SKM-1 treated with dmso at 0.1 percent for 144 hours (cell line): ENCODE measurements around the gene NLRP6.

Experiments used
- DNase-seq: peaks from one replicate; lab custom pipeline; 2025; ENCODE audit not compliant: unreplicated experiment; lab: John Stamatoyannopoulos, UW

The NLRP6 gene

DNA sequence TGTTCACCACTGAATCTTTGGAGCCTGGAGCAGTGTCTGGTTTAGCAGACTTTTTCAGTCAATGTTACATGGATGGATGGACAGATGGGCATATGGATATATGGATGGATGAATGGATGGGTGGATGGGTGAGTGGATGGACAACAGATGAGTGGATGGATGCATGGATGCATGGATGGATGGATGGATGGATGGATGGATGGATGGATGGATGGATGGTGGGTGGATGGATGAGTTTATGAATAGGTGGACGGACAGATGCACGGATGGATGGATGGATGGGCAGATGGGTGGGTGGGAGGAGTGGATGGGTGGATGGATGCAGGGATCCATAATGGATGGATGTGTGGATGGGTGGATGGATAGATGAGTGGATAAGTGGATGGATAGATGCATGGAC lies 22.4 kb upstream of the NLRP6 start:
- DNase-seq, result no peak

DNA sequence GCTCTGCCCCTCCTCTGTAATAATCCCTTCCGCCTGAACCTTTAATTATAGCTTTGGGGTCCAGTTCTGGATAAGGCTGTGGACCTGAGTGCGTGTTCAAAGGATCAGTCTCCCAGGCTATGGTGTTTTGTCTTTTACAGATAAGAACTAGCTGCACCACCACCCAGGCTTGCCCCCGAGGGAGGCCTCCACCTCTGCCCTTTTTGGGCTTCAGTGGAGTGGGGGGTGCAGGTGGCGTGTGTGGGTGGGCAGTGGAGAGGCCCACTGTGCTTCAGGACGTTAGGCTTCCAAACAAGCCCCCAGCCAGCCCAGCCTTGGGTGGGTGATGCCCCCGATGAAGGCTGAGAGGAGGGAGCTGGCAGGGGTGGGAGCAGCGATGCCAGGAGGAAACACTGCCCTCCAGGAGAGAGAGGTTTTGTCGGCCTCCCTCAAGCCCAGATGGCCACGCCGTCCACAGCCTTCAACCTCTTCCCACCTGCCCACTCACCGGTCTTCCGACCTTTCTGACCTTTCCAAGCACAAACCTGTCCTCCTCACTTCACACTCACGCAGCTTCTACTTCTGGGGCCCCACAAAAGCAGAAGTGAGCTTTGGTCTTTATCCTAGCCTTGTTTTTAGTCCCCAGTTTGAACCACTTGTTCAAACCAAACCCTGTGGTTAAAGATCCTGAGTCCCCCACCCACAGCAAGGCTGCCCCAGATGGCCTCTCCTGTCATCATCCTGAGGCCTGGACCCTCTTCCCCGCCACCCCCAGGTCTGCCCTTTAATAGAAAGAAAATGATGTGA lies 21.1 kb upstream of the NLRP6 start:
- peak; percentile 47 for DNase-seq

DNA sequence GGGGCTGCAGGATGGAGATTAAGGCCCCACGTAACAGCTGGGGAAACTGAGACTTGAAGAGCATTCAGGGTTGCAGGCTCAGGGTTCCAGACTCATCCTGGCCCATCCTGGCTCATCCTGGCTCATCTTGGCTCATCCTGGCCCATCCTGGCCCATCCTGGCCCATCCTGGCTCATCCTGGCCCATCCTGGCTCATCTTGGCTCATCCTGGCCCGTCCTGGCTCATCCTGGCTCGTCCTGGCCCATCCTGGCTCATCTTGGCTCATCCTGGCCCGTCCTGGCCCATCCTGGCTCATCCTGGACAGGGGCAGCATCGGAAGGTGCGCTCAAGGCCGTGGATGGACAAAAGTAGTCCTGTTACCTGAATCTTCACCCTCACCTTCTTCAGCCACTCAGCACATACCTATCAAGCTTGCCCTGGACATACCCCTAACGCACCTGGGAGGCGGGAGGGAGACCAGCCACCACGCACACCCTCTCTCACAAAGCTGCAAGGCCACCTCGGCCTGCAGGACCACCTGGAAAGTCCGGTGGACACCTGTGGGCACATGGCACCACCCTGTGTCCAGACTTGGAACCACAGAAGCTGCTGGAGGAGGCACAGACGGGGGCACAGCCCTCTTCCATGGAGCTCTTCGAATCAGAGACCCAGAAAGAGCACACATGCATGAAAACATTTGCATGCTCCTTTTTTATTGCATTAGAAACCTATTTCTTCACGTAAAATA lies 20.3 kb upstream of the NLRP6 start:
- DNase-seq, result no peak

DNA sequence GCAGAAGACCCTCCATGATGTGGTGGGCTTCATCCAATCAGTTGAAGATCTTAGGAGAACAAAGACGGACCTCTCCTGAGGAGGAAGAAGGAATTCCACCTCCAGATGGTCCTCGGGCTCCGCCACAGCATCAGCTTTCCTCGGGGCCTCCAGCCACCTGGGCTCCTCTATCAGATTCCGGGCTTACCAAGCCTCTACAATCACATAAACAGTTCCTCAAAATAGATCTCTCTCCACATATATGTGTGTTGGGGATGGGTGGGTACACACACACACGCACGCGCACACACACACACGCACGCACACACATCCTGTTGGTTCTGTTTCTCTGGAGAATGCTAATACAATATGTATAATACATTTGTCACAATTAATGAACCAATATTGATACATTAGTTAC lies 18.8 kb upstream of the NLRP6 start:
- no peak for DNase-seq

DNA sequence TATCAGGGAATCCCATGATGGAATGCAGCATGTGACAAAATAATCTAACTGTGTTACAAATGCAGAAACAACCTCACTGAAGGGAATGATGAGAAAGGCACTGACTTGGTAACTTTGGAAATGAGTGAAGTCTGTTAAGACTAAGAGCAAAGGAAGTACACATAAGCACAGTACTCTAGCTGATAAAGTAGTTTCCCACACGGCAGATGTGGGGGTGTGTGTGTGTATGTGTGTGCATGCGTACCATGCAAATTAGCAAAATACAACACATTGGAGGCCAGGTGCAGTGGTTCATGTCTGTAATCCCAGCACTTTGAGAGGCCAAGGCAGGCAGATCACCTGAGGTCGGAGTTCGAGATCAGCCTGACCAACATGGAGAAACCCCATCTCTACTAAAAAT lies 16.6 kb upstream of the NLRP6 start:
- no peak for DNase-seq

DNA sequence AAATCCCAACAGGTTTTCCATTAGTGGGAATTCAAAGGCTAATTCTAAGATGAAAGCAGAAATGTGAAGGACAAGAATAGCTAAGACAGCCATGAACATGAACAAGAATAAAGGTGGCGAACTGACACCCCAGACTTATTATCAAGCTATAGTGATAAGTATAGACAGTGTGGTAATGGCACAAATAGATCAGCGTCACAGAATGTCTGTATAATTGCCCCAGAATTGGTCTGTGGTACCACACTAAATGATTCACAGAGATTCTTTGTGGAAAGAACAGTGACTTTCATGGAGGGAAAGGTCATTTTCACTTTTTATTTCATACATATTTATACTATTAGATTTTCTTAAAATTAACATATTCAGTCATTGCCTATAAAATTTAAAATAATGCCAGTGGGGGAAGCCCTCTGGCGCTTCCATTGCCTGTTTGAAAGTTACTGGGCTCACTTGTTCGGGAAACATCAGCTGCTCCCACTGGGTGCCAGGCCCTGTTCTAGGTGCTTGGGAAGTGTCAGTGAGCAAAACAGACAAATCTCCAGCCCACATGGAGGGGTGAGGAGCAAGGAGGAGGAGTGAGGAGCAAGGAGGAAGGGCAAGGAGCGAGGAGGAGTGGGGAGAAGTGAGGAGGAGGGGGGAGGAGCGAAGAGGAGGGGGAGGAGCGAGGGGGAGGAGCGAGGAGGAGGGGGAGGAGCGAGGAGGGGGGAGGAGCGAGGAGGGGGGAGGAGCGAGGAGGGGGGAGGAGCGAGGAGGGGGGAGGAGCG lies 11.3 kb upstream of the NLRP6 start:
- DNase-seq, result peak; percentile 52

DNA sequence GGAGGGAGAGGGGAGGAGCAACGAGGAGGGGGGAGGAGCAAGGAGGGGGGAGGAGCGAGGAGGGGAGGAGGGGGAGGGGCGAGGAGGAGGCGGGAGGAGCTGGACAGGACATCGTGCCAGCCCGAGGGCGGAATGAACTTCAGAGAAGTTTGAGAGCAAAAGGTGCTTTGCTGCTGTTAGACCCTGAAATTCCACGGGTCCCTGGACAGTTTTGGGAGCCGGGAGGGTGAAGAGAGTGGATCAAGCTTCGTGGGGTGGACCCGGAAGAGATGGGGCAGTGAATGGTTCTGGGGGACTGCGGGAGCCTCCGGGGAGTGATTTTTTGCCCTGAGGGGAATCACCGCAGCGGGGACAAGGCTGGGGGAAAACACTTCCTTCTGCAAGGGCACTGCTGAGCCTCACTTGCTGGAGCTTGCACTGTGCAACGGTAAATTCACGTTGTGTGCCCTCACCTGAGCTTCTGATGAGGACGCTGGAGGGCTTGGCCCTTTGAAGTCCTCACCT lies 10.7 kb upstream of the NLRP6 start:
- peak; percentile 45 for DNase-seq

DNA sequence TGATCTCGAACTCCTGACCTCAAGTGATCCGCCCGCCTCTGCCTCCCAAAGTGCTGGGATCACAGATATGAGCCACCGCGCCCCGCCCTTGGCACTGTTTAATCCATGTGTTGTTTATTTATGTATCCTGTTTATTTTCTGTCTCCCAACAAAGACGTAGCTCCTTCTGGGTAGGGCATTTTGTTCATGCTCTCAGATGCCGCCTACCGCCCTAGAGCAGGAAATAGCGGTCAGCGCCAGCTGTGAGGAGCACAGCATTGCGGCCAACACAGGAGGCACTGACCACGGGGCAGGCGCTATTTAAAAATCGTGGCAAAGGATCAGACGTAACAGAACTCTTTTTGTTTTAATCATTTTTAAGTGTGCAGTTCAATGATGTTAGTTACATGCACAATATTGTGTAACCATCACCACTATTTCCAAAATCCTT lies 9.5 kb upstream of the NLRP6 start:
- peak; percentile 66 for DNase-seq

DNA sequence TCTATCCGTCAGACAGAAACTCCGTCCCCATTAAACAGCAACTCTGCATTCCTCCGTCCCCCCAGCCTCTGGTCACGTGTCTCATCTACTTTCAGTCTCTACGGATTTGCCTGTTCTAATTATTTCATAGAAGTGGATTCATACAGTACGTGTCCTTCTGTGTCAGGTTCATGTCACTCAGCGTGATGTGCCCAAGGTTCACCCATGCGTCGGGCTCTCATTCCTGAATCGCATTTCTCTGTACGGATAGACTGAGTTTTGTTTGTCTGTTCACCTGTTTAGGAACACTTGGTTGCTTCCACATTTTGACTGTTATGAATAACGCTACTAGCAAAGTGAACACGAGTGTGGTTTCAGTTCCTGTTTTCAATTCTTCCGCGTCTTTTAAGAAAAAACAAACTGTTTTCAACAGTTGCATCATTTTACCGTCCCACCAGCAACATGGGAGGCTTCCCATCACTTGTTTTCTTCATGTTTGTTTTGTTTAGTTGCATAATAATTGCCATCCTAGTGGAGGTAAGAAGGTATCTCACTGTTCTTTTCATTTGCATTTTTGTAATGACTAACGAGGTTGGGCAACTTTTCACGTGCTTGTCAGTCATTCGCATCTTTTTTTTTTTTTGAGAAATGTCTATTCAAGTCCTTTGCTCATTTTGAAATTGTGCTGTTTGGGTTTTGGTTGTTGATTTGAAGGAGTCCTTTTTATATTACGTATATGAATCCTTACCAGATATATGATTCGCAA lies 8.9 kb upstream of the NLRP6 start:
- DNase-seq, result peak; percentile 87

DNA sequence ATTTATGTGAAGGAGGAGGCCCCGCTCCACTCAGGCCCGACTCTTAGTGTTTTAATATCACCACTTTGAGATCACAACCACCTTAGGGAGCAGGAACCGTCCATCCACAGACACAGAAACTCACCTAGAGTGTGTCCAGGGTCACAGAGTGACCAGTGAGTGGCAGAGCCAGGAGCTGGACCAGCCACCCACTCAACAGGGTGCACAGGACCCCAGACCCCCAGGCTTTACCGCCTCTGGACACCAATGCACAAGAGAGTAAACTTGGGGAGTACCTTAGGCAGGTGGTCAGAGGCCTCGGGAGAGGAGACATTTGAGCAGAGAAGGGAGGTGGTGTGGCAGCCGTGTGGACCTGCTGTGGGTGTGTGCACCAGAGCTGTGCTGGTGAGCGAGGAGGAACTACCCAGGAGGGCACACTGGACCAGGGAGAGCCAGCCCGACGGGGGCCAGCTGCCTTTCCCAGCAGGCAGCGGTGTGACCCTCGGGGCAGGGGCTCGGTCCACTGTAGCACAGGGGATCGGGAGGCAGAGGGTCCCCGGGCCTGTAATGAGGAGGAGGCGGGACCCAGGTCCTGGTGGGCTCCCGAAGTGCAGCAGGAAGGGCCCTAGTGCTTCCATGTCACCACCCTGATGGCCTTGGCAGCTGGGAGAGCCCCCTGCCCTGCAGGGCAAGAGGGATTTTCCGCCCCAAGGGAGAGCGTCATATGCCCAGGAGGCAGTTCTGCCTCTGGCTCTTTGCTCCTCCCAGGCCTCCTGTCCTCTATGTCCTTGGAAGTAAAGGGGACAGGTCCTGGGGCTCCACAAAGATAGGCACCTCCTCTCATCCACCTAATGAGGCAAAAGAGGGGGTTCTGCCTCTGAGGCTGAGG lies 7.5 kb upstream of the NLRP6 start:
- DNase-seq, result no peak

DNA sequence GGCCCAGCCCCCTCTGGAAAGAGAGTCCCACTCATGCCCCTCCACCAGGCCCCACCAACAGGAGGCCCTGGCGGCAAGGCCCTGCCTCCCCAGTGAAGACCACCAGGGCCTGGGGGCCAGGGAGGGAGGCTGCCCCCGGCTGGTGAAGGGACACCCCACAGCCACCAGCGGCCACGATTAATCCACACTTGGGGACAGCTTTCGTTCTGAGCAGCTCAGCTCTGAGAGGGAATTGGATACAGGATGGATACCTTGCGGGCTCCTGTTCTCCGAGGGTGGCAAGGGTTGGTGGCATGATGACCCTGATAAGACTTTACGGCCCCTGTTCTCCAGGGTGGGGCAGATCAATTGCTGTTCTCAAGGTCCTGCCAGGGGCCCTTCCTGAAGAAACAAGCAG lies 6.9 kb upstream of the NLRP6 start:
- no peak for DNase-seq

DNA sequence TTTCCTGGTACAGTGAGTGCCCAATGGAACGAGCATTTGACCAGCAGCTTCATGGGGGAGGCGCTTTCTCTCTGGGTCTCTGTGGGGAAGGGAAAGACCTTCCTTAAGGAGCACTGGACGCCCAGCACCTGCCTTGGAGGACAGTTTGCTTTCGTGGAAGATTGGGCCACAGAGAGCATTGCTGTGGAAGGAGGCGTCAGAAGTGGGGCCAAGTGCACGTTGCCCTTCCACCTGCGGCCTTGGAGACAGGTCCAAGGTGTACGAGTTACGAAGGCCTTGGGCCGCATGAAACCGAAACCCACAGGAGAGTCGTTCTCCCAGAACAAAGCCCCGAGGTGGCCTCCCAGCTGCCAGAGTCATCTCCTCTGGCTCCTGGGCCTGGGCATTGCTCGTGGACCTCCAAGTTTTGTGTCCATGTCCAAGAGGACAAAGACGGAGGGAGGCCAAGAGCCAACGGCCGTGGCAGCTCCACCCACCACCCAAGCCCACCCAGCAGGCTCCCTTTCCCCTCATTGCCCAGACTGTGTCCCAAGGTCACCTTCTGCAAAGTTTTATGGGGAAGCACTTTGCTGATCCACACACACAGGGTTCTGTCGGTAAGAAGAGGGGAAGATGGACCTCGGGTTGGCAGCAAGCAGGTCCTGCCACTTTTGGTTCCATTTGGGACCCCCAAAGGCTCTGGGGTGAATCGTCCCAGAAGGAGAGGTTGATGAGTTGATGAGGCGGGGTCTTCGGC lies 5.8 kb upstream of the NLRP6 start:
- no peak for DNase-seq

DNA sequence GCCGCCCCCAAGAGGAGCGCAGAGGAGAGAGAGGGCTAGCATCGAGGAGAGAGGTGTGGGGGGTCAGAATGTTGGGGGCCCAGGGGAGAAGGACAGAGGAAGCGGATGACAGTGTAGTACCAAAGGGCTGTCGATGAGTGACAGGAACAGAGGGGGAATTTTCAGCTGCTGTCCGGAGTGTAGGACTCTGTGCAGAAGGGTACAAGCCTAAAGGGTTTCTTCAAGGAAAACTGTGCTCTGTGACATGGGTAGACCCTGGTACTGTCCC lies 5.3 kb upstream of the NLRP6 start:
- DNase-seq, result no peak

DNA sequence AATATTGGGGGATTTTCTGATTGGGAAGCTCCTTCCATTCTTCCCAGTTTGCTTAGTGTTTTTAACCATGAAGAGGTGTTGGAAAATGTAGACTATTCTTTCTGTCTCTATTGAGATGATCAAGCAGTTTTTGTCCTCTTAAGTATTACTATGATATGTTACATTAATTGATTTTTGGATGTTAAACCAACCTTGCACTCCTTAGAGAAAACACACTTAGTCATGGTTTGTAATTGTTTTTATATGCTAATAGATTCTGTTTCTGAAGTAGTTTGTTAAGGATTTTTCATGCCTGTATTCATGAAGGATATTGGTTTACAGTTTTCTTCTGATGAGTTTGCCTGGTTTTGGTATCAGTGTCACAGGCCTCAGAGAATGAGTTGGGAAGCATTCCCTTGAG lies 2.0 kb upstream of the NLRP6 start:
- DNase-seq, result no peak

DNA sequence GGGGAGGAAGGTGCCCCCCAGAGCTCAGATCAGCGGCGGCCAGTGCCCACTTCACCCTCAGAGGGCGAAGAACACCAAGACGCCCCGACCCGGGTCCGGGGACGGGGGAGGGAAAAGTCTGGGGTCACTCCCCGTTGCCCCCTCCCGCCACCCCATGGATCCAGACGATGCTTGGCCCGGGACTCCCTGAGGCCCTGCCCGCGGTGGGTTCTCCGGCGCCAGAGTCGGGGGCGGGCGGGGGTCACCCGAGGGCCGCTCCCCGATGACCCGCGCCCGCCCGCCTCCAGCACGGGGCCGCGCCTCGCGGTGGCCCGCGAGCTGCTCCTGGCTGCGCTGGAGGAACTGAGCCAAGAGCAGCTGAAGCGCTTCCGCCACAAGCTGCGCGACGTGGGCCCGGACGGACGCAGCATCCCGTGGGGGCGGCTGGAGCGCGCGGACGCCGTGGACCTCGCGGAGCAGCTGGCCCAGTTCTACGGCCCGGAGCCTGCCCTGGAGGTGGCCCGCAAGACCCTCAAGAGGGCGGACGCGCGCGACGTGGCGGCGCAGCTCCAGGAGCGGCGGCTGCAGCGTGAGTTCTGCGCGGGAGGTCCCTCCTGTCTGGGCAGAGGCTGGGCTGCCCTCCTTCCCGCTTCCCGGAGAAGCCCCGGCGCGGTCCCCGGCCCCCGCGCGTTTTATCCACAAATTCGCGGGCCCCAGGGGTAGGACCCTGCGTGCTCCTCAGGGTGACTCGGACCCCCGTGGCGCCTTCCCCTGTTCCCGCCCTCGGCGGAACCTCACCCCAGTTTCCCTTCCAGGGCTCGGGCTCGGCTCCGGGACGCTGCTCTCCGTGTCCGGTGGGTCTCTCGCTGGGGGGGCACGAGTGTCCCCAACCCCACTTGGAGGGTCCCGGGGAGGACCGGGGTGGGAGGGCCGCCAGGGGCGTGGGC lies 1.1 kb downstream of the NLRP6 start:
- no peak for DNase-seq

DNA sequence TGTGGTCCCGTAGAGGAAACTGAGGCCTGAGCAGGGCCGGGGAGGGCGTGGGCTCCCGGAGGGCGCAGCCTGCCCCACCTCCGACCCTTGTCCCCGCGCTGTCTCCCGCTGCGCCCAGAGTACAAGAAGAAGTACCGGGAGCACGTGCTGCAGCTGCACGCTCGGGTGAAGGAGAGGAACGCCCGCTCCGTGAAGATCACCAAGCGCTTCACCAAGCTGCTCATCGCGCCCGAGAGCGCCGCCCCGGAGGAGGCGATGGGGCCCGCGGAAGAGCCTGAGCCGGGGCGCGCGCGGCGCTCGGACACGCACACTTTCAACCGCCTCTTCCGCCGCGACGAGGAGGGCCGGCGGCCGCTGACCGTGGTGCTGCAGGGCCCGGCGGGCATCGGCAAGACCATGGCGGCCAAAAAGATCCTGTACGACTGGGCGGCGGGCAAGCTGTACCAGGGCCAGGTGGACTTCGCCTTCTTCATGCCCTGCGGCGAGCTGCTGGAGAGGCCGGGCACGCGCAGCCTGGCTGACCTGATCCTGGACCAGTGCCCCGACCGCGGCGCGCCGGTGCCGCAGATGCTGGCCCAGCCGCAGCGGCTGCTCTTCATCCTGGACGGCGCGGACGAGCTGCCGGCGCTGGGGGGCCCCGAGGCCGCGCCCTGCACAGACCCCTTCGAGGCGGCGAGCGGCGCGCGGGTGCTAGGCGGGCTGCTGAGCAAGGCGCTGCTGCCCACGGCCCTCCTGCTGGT lies 1.9 kb downstream of the NLRP6 start:
- no peak for DNase-seq

DNA sequence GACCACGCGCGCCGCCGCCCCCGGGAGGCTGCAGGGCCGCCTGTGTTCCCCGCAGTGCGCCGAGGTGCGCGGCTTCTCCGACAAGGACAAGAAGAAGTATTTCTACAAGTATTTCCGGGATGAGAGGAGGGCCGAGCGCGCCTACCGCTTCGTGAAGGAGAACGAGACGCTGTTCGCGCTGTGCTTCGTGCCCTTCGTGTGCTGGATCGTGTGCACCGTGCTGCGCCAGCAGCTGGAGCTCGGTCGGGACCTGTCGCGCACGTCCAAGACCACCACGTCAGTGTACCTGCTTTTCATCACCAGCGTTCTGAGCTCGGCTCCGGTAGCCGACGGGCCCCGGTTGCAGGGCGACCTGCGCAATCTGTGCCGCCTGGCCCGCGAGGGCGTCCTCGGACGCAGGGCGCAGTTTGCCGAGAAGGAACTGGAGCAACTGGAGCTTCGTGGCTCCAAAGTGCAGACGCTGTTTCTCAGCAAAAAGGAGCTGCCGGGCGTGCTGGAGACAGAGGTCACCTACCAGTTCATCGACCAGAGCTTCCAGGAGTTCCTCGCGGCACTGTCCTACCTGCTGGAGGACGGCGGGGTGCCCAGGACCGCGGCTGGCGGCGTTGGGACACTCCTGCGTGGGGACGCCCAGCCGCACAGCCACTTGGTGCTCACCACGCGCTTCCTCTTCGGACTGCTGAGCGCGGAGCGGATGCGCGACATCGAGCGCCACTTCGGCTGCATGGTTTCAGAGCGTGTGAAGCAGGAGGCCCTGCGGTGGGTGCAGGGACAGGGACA lies 2.7 kb downstream of the NLRP6 start:
- no peak for DNase-seq
